CD14-positive monocyte (primary cell): ENCODE data around the gene ENDOV. TPM values are rescaled to one million over a fixed set of nuclear protein-coding genes. Genes with fewer than 3 reads are reported as not detected.
"Not testable (repeated sequence)": the region's sequence is repeated elsewhere in the genome, so short reads cannot be mapped to it uniquely, and the experiment has no call there.

Experiments used
- DNase-seq, 3 donors: peaks; one replicate each; pipeline ENCODE4 v3.0.0-alpha.2; 2011 to 2022
- H2AFZ ChIP-seq: 2 replicates; pipeline ENCODE4 v1.6.0; 2012; ENCODE audit warnings: mild to moderate bottlenecking, low read depth, low read length, inconsistent platforms; ENCODE audit not compliant: insufficient read depth, poor library complexity, severe bottlenecking
- H3K27ac ChIP-seq, 2 donors: 1 replicate in 1 of 2; 2 replicates in 1 of 2; pipeline ENCODE4 v1.5.1; 2012 to 2013; ENCODE audit warnings: low read length in 2 of 2, control low read depth in 1 of 2, inconsistent platforms in 1 of 2, low read depth in 1 of 2, mild to moderate bottlenecking in 1 of 2
- H3K27me3 ChIP-seq, 2 donors: one replicate each; pipeline versions ENCODE4 v1.6.0 to v1.6.1; 2011 to 2013; ENCODE audit warnings: low read length in 2 of 2; ENCODE audit not compliant: control insufficient read depth in 2 of 2, insufficient read depth in 2 of 2
- H3K36me3 ChIP-seq, 2 donors: replicated peaks in 1 of 2; 1 replicate in 1 of 2; 2 replicates in 1 of 2; pipeline versions ENCODE4 v1.5.1 to v1.6.1; 2012 to 2013; ENCODE audit warnings: low read length in 2 of 2, control low read depth in 1 of 2, inconsistent platforms in 1 of 2, mild to moderate bottlenecking in 1 of 2; ENCODE audit not compliant: insufficient read depth in 2 of 2, control insufficient read depth in 1 of 2
- H3K4me1 ChIP-seq, 2 donors: 1 replicate in 1 of 2; 2 replicates in 1 of 2; pipeline versions ENCODE4 v1.5.1 to v1.6.1; 2012 to 2013; ENCODE audit warnings: low read length in 2 of 2, control low read depth in 1 of 2, inconsistent platforms in 1 of 2, mild to moderate bottlenecking in 1 of 2, moderate library complexity in 1 of 2; ENCODE audit not compliant: insufficient read depth in 2 of 2, control insufficient read depth in 1 of 2
- H3K4me2 ChIP-seq: replicated peaks from 2 replicates; pipeline ENCODE3; 2012; ENCODE audit warnings: low read length, moderate library complexity, mild to moderate bottlenecking; ENCODE audit not compliant: poor library complexity, severe bottlenecking; ENCODE audit errors: extremely low read depth
- H3K4me3 ChIP-seq, 3 experiments: fragments of 200-600 bp in 1 of 3; sonication (generic) in 1 of 3; replicated peaks in 1 of 3; 1 replicate in 2 of 3; 2 replicates in 1 of 3; pipeline ENCODE4 v1.5.1; 2011 to 2013; ENCODE audit warnings: low read length in 3 of 3, mild to moderate bottlenecking in 3 of 3, control low read depth in 2 of 3, low read depth in 2 of 3, inconsistent platforms in 1 of 3, moderate library complexity in 1 of 3
- H3K79me2 ChIP-seq: 2 replicates; pipeline ENCODE4 v1.6.0; 2012; ENCODE audit warnings: mild to moderate bottlenecking, control low read depth, inconsistent platforms, low read length, moderate library complexity; ENCODE audit not compliant: insufficient read depth
- H3K9ac ChIP-seq: 2 replicates; pipeline ENCODE4 v1.6.0; 2017; ENCODE audit warnings: low read length, mild to moderate bottlenecking; ENCODE audit not compliant: insufficient read depth, poor library complexity, severe bottlenecking
- H3K9me3 ChIP-seq, 2 donors: replicated peaks in 1 of 2; 1 replicate in 1 of 2; 2 replicates in 1 of 2; pipeline versions ENCODE4 v1.5.1 to v1.6.1; 2012 to 2013; ENCODE audit warnings: low read length in 2 of 2, control low read depth in 1 of 2; ENCODE audit not compliant: control insufficient read depth in 1 of 2, insufficient read depth in 1 of 2
- H4K20me1 ChIP-seq: 2 replicates; pipeline ENCODE4 v1.6.0; 2012; ENCODE audit warnings: mild to moderate bottlenecking, low read length, control low read depth, moderate library complexity; ENCODE audit not compliant: insufficient read depth
- H3K27ac Mint-ChIP-seq, 7 donors: one replicate each; pipeline ENCODE4 v1.8.0; 2020; ENCODE audit warnings: mild to moderate bottlenecking in 7 of 7, mixed read lengths in 7 of 7, moderate library complexity in 6 of 7, inconsistent platforms in 2 of 7
- H3K27me3 Mint-ChIP-seq, 3 donors: one replicate each; pipeline ENCODE4 v1.8.0; 2021 to 2022; ENCODE audit warnings: low read depth in 3 of 3, mild to moderate bottlenecking in 3 of 3, mixed read lengths in 3 of 3, moderate library complexity in 3 of 3, inconsistent platforms in 1 of 3
- H3K36me3 Mint-ChIP-seq, 2 donors: one replicate each; pipeline ENCODE4 v1.8.0; 2020; ENCODE audit warnings: mixed read lengths in 2 of 2, inconsistent platforms in 1 of 2, mild to moderate bottlenecking in 1 of 2
- H3K4me1 Mint-ChIP-seq: one replicate; pipeline ENCODE4 v1.8.0; 2020; ENCODE audit warnings: mild to moderate bottlenecking, mixed read lengths
- H3K4me3 Mint-ChIP-seq, 2 donors: one replicate each; pipeline ENCODE4 v1.8.0; 2020; ENCODE audit warnings: mild to moderate bottlenecking in 2 of 2, mixed read lengths in 2 of 2, moderate library complexity in 1 of 2
- H3K9me3 Mint-ChIP-seq, 7 donors: one replicate each; pipeline ENCODE4 v1.8.0; 2020 to 2022; ENCODE audit warnings: mixed read lengths in 7 of 7, mild to moderate bottlenecking in 6 of 7, moderate library complexity in 6 of 7, inconsistent platforms in 2 of 7
- WGBS: methylation state at CpG from one replicate; pipeline ENCODE4 v1.1.5; 2013; ENCODE audit warnings: missing lambda C conversion rate; ENCODE audit not compliant: insufficient coverage; 5-methylcytosine and 5-hydroxymethylcytosine counted together
- intact Hi-C, 2 donors: fragments of 100-400 bp; cut with micrococcal nuclease; formaldehyde crosslinking; loops; one replicate each; pipeline versions ENCODE4 v1.15.0 to v1.15.1; 2023
- polyA plus RNA-seq, 3 donors: library from polyadenylated mRNA; depleted of rRNA in 1 of 3; unstranded in 2 of 3; stranded (reverse) in 1 of 3; fragments of 300-500 nt in 2 of 3; fragments of >200 nt in 1 of 3; fragmentation: Illumina TruSeq in 2 of 3; gene quantifications; 1 replicate in 2 of 3; 2 replicates in 1 of 3; pipeline ENCODE4 v1.2.3, GENCODE V29; 2012 to 2021
- TF ChIP-seq, protein P1 (sequence below): fragments of 200-600 bp; IDR thresholded peaks from one replicate; pipeline ENCODE4 v1.8.0; 2022; ENCODE audit warnings: antibody characterized with exemption, mild to moderate bottlenecking

ENDOV gene
- polyA plus RNA-seq, 3 donors: 10.4 to 15.7 (median 13.3) TPM

DNA sequence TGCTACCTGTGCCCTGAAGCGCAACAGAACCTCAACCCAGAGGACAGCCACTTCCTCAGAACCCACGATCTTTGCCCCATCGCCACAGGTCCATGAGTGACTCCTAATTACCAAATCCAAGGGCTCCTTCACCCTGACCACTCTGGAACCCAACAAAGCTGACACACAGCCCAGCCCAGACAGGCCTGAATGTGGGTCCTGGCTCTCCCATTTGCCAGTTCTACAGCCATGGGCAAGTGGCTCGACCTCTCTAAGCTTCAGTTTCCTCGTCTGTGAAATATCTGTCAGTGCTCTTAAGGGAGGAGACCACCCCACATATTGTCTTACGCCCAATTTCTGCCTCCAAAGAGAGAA, 18.0 kb upstream of the ENDOV start:
- H3K4me1 Mint-ChIP-seq: peaks cover 4% of the 10 kb centered on the region
- Histone ChIP-seq H3K27ac (no peak overlapping the region), H3K9me3 (no peaks in the 10 kb centered on the region), H3K4me2 (no peak overlapping the region), H3K4me3 (no peak overlapping the region), H4K20me1 (peaks cover 42% of the 10 kb centered on the region), H3K79me2 (no peaks in the 10 kb centered on the region), H3K9ac (no peak overlapping the region), H3K36me3 (peaks cover 38 to 40% of the 10 kb centered on the region in 2 donors), H2AFZ (no peak overlapping the region), H3K27me3 (no peaks in the 10 kb centered on the region), H3K4me1 (no peaks in the 10 kb centered on the region)
- peaks cover 2 to 9% (median 8%) of the 10 kb centered on the region in 3 donors for H3K27me3 Mint-ChIP-seq
- no peak overlapping the region for H3K4me3 Mint-ChIP-seq
- peak overlapping the region in 5 of 7 donors; percentile 20 to 55 (median 43) for H3K27ac Mint-ChIP-seq
- H3K36me3 Mint-ChIP-seq: peaks cover 39 to 41% of the 10 kb centered on the region in 2 donors
- intact Hi-C loops: no loop called here
- 88% methylated on average over 4 of the region's 6 CpGs for WGBS
- no peaks in the 10 kb centered on the region for H3K9me3 Mint-ChIP-seq
- TF ChIP-seq, protein P1, sequence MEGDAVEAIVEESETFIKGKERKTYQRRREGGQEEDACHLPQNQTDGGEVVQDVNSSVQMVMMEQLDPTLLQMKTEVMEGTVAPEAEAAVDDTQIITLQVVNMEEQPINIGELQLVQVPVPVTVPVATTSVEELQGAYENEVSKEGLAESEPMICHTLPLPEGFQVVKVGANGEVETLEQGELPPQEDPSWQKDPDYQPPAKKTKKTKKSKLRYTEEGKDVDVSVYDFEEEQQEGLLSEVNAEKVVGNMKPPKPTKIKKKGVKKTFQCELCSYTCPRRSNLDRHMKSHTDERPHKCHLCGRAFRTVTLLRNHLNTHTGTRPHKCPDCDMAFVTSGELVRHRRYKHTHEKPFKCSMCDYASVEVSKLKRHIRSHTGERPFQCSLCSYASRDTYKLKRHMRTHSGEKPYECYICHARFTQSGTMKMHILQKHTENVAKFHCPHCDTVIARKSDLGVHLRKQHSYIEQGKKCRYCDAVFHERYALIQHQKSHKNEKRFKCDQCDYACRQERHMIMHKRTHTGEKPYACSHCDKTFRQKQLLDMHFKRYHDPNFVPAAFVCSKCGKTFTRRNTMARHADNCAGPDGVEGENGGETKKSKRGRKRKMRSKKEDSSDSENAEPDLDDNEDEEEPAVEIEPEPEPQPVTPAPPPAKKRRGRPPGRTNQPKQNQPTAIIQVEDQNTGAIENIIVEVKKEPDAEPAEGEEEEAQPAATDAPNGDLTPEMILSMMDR: no peak
- DNase-seq: no peak

DNA sequence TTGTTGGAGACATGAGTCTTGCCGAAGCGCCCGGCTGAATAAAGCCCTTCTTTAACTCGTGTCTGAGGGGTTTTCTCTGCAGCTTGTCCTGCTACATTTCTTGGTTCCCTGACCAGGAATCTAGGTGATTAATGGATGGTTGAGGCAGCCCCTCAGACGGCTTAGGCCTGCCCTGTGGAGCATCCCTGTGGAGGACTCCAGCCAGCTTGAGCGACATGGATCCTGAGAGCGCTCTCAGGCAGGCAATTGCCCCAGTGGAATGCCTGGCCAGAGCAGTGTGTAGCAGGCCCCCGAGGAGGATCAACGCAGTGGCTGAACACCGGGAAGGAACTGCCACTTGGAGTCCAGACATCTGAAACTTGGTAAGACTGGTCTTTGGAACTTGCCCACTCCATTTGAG, 17.3 kb upstream of the ENDOV start:
- Histone ChIP-seq H3K4me2 (no peak overlapping the region), H3K36me3 (peaks cover 31 to 33% of the 10 kb centered on the region in 2 donors), H3K9ac (no peak overlapping the region), H4K20me1 (peaks cover 35% of the 10 kb centered on the region), H3K9me3 (no peaks in the 10 kb centered on the region), H3K79me2 (no peaks in the 10 kb centered on the region), H3K27me3 (no peaks in the 10 kb centered on the region), H3K4me3 (no peak overlapping the region), H3K27ac (no peak overlapping the region), H2AFZ (no peak overlapping the region), H3K4me1 (no peaks in the 10 kb centered on the region)
- DNase-seq: no peak
- Mint-ChIP-seq H3K27me3 (peaks cover 2 to 9% (median 8%) of the 10 kb centered on the region in 3 donors), H3K27ac (peak overlapping the region in 3 of 7 donors; percentile 9 to 60 (median 31)), H3K4me3 (no peak overlapping the region), H3K9me3 (no peaks in the 10 kb centered on the region), H3K36me3 (peaks cover 34% of the 10 kb centered on the region in 2 donors), H3K4me1 (peaks cover 4% of the 10 kb centered on the region)
- intact Hi-C loops: no loop called here
- TF ChIP-seq, protein P1: no peak
- WGBS: 94% methylated on average over 10 of the region's 10 CpGs

DNA sequence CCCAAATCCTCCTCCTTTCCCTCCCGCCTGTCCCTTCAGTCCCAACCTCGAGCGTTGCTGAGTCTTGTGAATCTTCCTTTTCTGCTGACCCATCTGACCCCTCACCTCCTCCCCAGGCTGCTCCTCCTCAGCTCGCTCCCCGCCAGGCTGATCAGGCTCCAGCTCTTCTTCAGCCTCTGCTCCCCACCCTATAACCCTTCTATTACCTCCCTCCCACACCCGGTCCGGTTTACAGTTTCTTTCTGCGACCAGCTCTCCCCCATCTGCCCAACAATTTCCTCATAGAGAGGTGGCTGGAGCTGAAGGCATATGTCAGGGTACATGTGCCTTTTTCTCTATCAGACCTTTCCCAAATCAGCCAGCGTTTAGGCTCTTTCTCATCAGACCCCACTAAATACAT, 13.9 kb upstream of the ENDOV start:
- H3K4me2 ChIP-seq, H3K36me3 Mint-ChIP-seq, H3K36me3 ChIP-seq, H3K27me3 ChIP-seq, H3K4me1 ChIP-seq, H4K20me1 ChIP-seq, H3K9me3 Mint-ChIP-seq, H3K9me3 ChIP-seq, H3K27me3 Mint-ChIP-seq, DNase-seq, intact Hi-C loops, H2AFZ ChIP-seq, H3K4me3 Mint-ChIP-seq, H3K4me3 ChIP-seq, H3K9ac ChIP-seq, H3K27ac ChIP-seq, H3K79me2 ChIP-seq, H3K4me1 Mint-ChIP-seq, H3K27ac Mint-ChIP-seq: not testable (repeated sequence)
- 95% methylated on average over 5 of the region's 9 CpGs for WGBS
